DMS114 treated with DMSO at 0.1 percent for 48 hours (cell line): ENCODE data around the gene MARCHF2.

Experiments used
- DNase-seq: peaks from one replicate; lab custom pipeline; 2025; ENCODE audit not compliant: unreplicated experiment; lab: John Stamatoyannopoulos, UW

MARCHF2 gene

DNA sequence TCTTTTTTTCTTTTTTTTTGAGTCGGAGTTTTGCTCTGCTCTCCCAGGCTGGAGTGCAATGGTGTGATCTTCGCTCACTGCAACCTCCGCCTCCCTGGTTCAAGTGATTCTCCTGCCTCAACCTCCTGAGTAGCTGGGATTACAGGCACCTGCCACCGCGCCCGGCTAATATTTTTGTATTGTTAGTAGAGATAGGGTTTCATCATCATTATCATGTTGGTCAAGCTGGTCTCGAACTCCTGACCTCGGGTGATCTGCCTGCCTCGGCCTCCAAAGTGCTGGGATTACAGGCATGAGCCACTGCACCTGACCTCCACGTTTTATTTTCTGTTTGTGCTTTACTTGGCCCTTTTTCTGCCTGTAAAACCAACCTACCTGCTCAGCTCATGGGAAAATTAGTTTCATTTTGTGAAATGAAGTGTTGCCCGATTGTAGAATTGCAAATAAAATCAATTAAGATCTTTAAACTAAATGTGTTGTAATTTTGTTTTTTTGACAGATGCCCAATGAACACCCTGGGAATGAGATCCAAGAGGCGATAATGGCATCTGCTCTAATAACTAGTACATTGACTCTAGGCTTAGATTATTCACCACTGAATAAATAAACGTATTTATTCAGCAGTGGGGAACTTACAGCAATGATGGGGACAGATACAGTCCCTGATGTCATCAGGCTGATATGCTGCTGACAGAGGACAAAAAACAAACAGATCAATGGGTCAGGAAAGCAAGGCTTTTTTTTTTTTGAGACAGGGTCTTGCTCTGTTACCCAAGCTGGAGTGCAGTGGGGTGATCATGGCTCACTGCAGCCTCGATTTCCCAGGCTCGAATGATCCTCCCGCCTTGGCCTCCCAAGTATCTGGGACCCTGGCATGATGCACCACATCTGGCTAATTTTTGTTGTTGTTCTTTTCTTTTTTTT is 25.2 kb upstream of the MARCHF2 start:
- DNase-seq, result no peak

DNA sequence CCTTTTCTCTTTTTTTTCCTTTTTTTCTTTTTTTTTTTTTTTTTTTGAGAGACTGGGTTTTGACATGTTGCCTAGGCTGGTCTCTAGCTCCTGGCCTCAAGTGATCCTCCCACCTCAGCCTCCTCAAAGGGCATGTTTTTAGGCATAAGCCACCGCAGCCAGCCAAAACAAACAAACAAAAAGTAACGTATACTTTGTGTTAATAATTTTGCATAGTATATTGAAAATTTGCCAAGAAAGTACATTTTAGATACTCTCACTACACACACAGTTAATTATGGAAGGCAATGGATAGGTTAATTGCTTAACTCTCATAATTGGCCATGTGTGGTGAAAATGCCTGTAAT is 24.5 kb upstream of the MARCHF2 start:
- no peak for DNase-seq

DNA sequence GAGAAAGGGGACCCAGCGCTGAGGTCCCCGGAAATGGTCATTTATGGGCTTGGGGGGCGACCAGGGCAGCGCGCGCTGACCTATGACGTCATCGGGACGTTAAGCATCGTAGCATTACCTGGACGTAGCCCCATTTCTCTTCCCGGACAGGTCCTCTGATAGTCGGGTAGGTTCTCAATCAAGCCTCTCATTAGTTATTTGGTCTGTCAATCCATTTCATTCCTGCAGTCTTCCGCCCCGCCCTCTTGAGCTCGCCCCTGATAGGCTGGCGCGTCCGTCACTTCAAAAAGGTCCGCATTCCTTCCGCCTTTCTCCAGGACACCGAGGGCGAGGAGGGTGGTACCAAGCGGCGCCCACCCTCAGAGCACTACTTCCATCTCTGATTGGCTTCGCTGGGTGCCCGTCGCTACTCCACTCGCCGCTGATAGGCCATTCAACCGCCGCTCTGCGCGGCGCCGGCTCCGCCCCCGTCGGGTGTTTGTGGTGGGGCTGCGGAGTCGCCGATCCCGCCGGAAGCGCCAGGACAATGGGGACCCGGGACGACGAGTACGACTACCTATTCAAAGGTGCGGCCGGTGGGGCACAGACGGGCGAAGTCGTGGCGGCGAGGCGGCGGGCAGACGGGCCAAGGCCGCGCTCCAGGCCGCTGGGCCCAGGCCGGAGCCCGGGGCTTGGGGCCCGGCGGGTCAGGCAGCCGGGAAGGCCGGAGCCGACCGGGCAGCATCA is 23.1 kb upstream of the MARCHF2 start, which contains the start of gene RAB11B:
Gene RAB11B (plus strand): TSS at position 470 of the 726 bp plus-strand sequence. CDS start 57 bp downstream, at position 527.
- peak; percentile 98 for DNase-seq

DNA sequence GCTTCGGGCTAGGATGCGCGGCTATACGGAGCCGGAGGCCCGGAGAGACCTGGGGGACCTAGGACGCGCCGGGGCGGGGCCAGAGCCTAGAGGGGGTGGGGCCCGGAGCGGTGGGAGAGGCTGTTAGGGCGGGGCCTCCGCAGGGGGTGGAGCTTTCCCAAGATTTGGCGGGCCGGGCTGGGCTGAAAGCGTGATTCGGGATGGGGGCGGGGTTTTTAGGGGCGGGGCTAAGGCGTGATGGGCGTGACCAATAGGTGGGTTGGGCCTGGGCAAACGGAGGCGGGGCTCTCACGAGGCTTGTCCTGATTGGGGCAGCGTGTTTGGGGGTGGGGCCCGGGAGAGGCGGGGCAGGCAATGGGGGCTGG is 22.5 kb upstream of the MARCHF2 start:
- peak; percentile 40 for DNase-seq

DNA sequence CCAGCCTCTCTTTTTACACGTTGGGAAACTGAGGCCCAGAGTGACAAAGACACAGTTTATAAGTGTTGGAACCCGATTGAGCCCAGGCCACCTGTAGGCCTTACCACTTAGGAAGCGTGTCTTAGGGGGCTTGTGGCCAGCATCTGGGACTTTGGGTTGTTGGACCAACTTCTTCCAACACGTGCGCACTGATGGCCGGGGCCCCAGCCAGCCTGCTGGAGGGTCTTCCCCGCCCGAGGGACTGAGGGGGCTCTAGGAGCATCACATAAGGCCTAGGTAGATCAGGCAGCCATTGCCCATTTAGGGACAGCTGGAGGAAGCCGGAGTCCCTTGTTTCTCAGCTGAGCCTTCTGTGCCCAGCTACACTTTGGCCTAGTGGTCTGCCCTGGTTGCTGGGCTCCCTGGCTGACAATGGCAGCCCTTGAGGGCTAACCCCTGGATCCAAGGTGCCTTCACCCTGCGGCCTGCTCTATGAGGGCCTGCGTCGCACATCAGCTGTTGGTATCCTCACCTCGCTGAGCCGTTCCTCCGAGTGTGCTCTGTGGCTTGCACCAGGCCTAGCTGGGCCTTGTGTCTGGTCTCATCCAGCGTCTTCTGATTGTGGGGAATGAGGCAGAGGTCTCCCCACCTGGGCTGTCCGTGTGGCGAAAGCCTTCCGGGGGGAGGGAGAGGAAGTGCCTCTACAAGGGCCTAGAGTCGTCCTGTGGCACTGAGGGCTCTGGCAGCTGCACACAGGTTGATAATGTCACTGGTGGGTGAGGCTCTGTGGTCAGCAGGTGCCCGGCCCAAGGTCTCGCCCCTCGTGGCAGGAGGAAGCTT is 21.7 kb upstream of the MARCHF2 start:
- DNase-seq, result no peak

DNA sequence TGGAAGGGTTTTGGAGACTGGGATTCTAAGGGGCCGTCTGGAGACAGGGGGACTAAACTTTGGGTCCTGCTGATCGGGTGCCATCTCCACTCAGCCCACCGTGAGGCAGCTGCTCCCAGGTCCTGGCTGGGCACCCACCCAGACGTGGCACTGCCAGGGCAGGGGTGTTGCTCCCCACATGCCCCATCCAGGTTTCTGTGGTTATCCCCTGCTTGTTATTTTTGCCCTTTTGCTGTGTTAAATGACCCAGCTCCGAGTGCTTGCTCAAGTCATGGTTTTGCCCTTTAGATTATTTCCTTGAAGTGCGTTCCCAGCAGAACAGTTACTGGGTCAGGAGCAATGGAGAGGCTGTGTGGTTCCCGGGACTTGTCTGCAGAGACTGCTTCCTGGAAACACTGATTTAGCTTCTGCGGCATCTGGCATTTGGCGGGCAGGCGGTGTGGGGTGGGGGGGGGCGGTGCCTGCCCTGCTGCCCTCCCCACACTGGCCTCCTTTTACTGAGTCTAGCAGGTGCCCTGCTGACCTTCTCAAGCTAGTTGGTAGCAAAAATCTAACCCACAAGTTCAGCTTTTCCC is 21.0 kb upstream of the MARCHF2 start:
- DNase-seq, result no peak

DNA sequence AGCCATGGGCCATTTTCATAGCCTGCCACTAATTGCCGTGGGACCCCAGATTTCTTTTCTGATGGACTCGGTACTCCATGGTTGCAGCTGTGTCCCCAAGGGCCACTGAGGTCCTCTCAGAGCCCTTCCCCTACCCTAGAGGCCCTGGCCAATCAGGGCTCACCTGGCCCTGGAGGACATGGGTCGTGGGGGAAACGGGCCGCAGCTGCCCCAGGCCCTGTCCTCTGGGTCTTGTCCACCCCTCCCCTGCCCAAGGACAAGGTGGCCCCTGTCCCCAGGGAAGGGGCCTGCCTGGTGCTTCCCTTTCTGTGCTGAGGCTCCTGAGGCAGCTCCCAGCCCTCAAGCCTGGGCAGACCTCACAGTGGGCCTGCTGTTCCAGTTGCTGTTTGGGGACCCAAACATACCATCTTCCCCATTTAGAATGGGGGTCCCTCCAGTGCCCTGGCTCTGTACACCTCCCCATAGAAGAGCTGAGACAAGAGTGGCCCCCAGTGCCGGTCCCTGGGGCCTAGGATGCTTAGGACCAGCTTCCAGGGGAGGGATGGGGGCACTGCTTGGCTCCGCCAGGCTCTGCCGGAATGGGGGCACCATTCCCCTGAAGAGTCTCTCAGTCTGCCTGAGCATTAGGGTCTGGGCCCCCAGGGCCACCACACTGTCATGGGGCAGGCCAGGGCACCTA is 19.8 kb upstream of the MARCHF2 start:
- no peak for DNase-seq

DNA sequence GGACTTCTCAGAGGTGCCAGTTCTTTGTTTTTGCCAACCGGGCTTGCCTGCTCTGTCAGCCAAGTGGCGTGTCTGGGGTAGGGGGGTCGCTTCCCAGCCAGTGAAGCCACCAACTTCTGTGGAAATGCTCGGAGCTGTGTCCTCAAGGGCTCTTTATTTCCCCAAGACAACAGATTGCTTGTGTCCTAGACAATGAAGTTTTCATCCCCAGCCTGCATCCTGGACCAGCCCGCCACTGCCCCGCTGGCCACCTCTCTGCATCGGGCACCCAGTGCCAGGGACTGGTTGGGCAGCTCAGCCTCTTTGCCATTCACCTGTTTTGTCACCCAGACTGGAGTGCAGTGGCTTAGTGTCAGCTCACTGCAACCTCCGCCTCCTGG is 19.2 kb upstream of the MARCHF2 start:
- DNase-seq, result no peak

DNA sequence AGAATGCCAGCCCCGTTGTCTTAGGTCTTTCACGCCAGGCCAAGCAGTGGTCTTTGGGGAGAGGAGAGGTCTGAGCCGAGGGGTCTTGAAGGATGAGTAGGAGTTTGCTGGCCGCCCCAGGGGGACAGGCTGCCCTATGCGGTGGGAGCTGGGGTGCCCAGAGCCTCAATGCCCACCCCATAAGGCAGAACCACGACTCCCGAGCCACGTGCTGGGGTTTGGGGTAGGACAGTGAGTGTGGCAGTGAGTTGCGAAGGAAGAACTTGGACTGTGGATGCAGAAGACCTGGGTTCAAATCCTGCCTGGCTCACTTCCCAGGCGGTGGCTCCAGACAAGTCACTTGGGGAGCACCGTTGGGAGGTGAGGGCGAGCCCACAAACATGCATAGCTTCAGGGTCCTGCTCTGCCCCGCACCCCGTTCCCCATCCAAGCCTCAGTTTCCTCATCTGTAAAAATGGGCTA is 17.5 kb upstream of the MARCHF2 start:
- no peak for DNase-seq

DNA sequence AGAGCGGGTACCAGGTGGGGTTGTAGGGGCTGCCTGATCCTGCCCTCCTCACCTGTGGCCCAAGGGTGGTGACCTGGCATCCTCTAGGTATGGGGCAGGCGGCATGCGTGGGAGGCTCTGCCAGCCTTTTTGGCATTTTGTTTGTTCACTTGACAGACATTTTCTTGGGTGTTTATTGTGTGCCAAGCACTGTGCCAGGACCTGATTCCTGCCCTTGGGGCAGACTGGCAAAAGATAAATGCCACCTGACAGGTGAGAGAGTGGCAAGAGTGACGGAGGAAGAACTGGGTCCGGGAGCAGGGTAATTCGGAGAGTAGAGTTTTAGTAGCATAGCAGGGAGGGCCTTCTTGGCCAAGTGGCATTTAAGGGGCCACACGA is 16.9 kb upstream of the MARCHF2 start:
- no peak for DNase-seq

DNA sequence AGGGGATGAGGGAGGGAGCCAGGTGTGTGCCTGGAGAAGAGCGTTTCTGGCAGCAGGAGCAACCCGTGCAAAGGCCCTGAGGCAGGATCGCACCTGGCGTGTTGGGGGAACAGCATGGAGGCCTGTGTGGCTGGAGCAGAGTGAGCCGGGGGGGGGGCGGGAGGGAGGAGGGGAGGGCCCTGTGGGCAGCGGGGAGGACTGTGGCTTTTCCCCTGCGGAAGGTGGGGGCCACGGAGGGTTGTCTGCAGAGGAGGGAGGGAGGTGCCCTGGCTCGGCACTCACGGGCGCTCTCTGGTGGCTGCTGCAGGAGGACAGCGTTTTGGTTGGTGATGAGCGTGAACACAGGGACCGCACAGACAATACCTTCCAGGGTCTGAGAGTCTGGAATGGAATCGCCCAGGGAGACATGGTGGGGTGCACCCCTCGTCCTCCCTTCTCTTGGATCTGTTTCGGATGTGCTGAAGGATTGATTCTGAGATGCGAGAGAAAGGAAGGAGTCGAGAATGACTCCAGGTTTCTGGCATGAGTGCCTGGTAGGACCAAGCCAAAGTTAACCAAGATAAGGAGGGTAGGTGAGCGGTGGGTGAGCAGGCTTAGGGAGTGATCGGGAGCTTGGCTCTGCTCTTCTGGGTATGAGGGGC is 16.4 kb upstream of the MARCHF2 start:
- peak; percentile 15 for DNase-seq

DNA sequence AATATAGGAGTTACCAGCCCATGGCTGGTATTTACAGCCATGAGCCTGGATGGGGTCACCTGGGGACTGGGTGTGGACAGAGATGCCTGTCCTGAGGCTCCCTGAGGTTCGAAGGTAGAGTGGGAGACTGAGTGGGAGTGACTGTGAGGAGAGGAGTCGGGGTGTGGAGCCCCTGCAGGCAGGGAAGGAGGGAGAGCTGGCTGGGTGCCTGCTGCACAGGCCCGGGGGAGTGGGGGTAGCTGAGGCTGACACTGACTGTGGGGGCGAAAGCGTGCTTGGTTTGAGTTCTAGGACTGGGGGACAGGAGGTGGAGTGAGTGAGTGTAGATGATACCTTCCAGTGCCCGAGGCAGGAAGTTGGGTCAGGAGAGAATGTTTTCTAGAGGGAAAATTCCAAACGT is 15.8 kb upstream of the MARCHF2 start:
- DNase-seq, result no peak

DNA sequence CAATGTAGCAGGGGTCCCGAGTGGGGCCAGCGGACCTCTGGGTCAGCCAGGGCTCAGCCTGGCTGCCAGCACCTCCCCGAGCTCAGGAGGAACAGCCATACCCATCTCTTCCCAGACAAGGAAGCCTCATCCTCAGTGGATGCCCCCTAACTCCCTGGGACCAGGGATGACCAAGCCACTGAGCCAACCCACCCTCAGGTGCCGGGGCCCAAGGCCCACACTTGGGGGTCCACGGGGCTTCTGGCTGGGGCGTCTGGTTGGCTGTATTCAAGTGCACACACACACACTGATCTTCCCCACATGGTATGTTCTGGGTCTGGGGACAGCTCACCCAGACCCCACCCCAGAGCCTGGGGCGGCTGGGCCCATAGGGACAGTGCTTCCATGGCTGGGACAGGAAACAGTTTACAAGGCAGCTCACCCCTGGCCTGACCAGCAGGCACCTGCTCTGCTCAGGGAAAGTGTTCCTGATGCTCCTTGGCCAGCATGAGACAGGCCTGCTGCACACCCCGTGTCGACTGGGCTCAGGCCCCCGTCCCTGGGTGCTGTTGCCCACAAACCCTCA is 15.3 kb upstream of the MARCHF2 start:
- DNase-seq, result no peak

DNA sequence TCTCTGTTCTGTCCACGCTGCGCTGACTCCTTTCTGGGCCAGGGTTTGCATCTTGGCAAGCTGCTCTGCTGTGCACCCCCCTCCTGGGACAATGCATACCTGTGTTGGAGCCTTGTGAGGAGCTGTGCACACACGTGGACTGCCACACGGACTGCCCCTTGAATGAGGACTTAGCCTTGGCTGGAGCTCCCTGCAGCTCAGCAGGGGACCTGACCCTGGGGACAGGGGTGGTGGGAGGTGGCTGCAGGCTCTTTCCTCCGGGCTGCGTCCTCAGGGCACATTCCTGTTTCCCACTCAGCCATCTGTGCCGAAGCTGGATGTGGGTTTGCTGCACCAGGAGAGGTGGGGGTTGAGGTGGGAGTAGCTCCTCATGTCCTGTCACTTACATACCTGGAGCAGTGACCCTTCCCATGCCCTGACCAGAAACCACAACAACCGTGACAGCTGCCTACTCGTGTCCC is 14.8 kb upstream of the MARCHF2 start:
- no peak for DNase-seq

DNA sequence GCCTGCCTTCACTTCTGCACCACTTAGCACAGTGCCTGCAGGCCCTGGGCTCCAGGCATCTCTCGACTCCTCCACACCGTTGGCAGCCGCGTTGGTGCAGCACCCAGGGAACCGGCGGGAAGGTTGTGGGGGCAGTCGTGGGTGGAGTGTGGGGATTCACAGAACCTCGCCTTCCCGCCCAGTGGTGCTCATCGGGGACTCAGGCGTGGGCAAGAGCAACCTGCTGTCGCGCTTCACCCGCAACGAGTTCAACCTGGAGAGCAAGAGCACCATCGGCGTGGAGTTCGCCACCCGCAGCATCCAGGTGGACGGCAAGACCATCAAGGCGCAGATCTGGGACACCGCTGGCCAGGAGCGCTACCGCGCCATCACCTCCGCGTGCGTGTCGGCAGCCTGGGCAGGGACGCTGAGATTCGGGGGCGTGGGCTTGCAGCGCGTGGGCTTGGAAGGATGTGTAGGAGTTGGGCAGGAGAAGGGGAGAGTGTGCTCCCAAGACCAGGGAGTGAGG is 13.4 kb upstream of the MARCHF2 start:
- no peak for DNase-seq

DNA sequence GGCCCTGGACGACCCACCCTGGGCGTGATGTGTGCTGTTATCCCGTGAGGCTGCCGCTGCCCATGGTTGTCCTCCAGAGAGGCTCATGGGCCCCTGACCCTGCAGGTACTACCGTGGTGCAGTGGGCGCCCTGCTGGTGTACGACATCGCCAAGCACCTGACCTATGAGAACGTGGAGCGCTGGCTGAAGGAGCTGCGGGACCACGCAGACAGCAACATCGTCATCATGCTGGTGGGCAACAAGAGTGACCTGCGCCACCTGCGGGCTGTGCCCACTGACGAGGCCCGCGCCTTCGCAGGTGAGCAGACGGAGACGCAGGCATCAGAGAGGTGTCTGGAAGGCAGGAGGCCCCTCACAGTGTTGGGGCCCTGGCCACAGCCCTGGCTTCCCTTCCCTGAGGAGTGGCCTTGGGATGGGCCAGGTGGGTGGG is 11.1 kb upstream of the MARCHF2 start:
- DNase-seq, result no peak

DNA sequence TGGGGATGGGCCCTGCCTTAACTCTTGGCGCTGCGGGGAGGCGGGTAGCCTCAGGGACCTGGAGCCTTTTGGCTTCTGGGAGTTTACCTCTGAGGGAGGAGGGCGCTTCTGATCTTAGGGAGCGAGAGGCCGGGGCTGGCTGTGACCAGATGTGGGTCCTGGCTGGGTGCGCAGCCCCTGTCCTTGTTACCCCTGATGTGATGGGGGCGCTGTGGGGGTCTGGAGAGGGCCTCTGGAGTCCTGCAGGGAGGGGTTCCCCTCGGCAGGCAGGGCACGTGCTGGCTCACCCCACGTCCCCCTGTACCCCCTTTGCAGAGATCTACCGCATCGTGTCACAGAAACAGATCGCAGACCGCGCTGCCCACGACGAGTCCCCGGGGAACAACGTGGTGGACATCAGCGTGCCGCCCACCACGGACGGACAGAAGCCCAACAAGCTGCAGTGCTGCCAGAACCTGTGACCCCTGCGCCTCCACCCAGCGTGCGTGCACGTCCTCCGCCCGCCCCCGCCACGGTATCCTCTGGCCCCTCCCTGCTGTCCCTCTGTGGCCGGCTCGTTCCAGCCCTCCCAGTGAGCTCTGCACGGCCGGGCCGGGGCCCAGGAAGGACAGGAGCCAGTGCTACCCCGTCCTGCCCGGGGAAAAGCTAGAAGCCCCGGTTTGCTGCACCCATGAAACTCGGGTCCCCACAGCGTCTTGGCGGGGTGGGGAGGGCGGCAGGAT is 9.8 kb upstream of the MARCHF2 start:
- no peak for DNase-seq

DNA sequence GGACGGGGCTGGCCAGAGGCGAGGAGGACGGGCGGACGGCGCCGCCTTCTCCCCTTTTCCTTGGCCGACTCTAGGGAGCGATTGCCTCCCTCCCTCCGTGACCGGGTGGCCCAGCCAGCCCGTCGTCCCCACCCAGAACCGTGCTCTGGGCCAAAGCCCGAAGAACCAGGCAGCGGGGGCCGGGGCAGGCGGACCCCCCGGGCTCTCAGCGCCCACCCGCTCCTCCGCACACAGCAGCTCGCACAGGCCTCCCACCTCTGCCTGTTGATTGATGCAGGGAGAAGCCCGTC is 9.3 kb upstream of the MARCHF2 start:
- no peak for DNase-seq
